SK-N-SH treated with all-trans-retinoic acid at 6 μM for 48 hours (cell line): ENCODE results near the gene PPT1.

Source experiments
- ATAC-seq: fragments of 200-7000 bp; cut with Tn5 transposase; 3 replicates; pipeline ENCODE4 v1.9.1; 2020; ENCODE audit warnings: mild to moderate bottlenecking, moderate library complexity
- ARNTL ChIP-seq: fragments of 450-650 bp; formaldehyde crosslinking; IDR thresholded peaks from 2 replicates; pipeline ENCODE4 v1.5.0; 2020; ENCODE audit warnings: low read depth, mild to moderate bottlenecking, moderate library complexity, borderline replicate concordance
- BACH2 ChIP-seq: fragments of 250-450 bp; sonication (Bioruptor Pico); IDR thresholded peaks from 2 replicates; pipeline ENCODE4 v1.9.0; 2021; ENCODE audit warnings: mild to moderate bottlenecking, borderline replicate concordance
- CREB5 ChIP-seq: fragments of 250-450 bp; sonication (Bioruptor Pico); IDR thresholded peaks from 2 replicates; pipeline ENCODE4 v1.5.1; 2020; ENCODE audit warnings: low read depth, mild to moderate bottlenecking, moderate library complexity
- CSDC2 ChIP-seq: fragments of 250-450 bp; sonication (Bioruptor Pico); IDR thresholded peaks from 2 replicates; pipeline ENCODE4 v1.5.0; 2020; ENCODE audit warnings: mild to moderate bottlenecking, moderate library complexity
- CSRNP3 ChIP-seq: fragments of 250-450 bp; sonication (Bioruptor Pico); IDR thresholded peaks from 2 replicates; pipeline ENCODE4 v1.5.1; 2021; ENCODE audit warnings: mild to moderate bottlenecking, moderate library complexity
- ESRRG ChIP-seq: fragments of 250-450 bp; sonication (Bioruptor Pico); IDR thresholded peaks from 2 replicates; pipeline ENCODE4 v1.6.1; 2021; ENCODE audit warnings: mild to moderate bottlenecking
- GLIS3 ChIP-seq: fragments of 250-450 bp; sonication (Bioruptor Pico); IDR thresholded peaks from 2 replicates; pipeline ENCODE4 v1.5.0; 2020; ENCODE audit warnings: mild to moderate bottlenecking, moderate library complexity
- ISL1 ChIP-seq: fragments of 250-450 bp; sonication (Bioruptor Pico); IDR thresholded peaks from 2 replicates; pipeline ENCODE4 v2.1.2; 2022; ENCODE audit warnings: mild to moderate bottlenecking, moderate library complexity
- OSR1 ChIP-seq: fragments of 250-450 bp; sonication (Bioruptor Pico); IDR thresholded peaks from 2 replicates; pipeline ENCODE4 v1.8.0; 2022; ENCODE audit warnings: moderate library complexity, mild to moderate bottlenecking, inconsistent platforms
- PATZ1 ChIP-seq: fragments of 250-450 bp; sonication (Bioruptor Pico); IDR thresholded peaks from 2 replicates; pipeline ENCODE4 v1.8.0; 2020; ENCODE audit warnings: mild to moderate bottlenecking, moderate library complexity, borderline replicate concordance
- POU6F1 ChIP-seq: fragments of 250-450 bp; sonication (Bioruptor Pico); IDR thresholded peaks from 2 replicates; pipeline ENCODE4 v1.8.0; 2021; ENCODE audit warnings: low read depth, mild to moderate bottlenecking, moderate library complexity, borderline replicate concordance
- PPARA ChIP-seq: fragments of 250-450 bp; sonication (Bioruptor Pico); IDR thresholded peaks from 2 replicates; pipeline ENCODE4 v1.5.0; 2020; ENCODE audit warnings: mild to moderate bottlenecking, borderline replicate concordance
- RARB ChIP-seq: fragments of 250-450 bp; sonication (Bioruptor Pico); IDR thresholded peaks from 2 replicates; pipeline ENCODE4 v1.8.0; 2021; ENCODE audit warnings: mild to moderate bottlenecking, moderate library complexity
- SNAI2 ChIP-seq: fragments of 250-450 bp; sonication (Bioruptor Pico); IDR thresholded peaks from 2 replicates; pipeline ENCODE4 v1.5.0; 2020; ENCODE audit warnings: mild to moderate bottlenecking, moderate library complexity
- TOX ChIP-seq: fragments of 250-450 bp; sonication (Bioruptor Pico); IDR thresholded peaks from 2 replicates; pipeline ENCODE4 v1.8.0; 2021; ENCODE audit warnings: mild to moderate bottlenecking, moderate library complexity, borderline replicate concordance
- ZC3H10 ChIP-seq: fragments of 250-450 bp; sonication (Bioruptor Pico); IDR thresholded peaks from 2 replicates; pipeline ENCODE4 v1.5.1; 2021; ENCODE audit warnings: mild to moderate bottlenecking, moderate library complexity
- ZFP3 ChIP-seq: fragments of 250-450 bp; sonication (Bioruptor Pico); IDR thresholded peaks from 2 replicates; pipeline ENCODE4 v1.5.0; 2020; ENCODE audit warnings: mild to moderate bottlenecking, moderate library complexity
- ZFP30 ChIP-seq: fragments of 450-650 bp; formaldehyde crosslinking; IDR thresholded peaks from 2 replicates; pipeline ENCODE4 v1.5.0; 2022; ENCODE audit warnings: mild to moderate bottlenecking, moderate library complexity
- ZNF565 ChIP-seq: fragments of 450-650 bp; formaldehyde crosslinking; conservative IDR thresholded peaks from 2 replicates; pipeline ENCODE4 v1.5.0; 2020; ENCODE audit warnings: low read depth, mild to moderate bottlenecking, moderate library complexity
- ZNF70 ChIP-seq: fragments of 450-650 bp; formaldehyde crosslinking; IDR thresholded peaks from 2 replicates; pipeline ENCODE4 v1.5.0; 2020; ENCODE audit warnings: mild to moderate bottlenecking, moderate library complexity
- ZNF8 ChIP-seq: fragments of 450-650 bp; formaldehyde crosslinking; IDR thresholded peaks from 2 replicates; pipeline ENCODE4 v1.5.0; 2020; ENCODE audit warnings: mild to moderate bottlenecking, moderate library complexity

The PPT1 gene

GRCh38 chr1:40133312-40133665 is 36.2 kb upstream of the PPT1 start:
- ATAC-seq: no peak
- TF ChIP-seq ZFP30 (CRISPR knock-in tag) (no peak), ZNF8 (CRISPR knock-in tag) (no peak), CSDC2 (CRISPR knock-in tag) (no peak), POU6F1 (CRISPR knock-in tag) (no peak), RARB (CRISPR knock-in tag) (no peak), BACH2 (CRISPR knock-in tag) (no peak), PPARA (CRISPR knock-in tag) (no peak), ZNF565 (CRISPR knock-in tag) (no peak), TOX (CRISPR knock-in tag) (no peak), ESRRG (CRISPR knock-in tag) (no peak), GLIS3 (CRISPR knock-in tag) (no peak), CSRNP3 (no peak), CREB5 (CRISPR knock-in tag) (no peak), ZC3H10 (CRISPR knock-in tag) (no peak), ZNF70 (CRISPR knock-in tag) (no peak), ARNTL (CRISPR knock-in tag) (no peak), OSR1 (no peak), ISL1 (CRISPR knock-in tag) (no peak), PATZ1 (no peak)

- TF ChIP-seq ZNF565 (CRISPR knock-in tag) (no peak), GLIS3 (CRISPR knock-in tag) (no peak), TOX (CRISPR knock-in tag) (no peak)
- TF ChIP-seq, all 23 proteins: peak for 0
- no peak for ATAC-seq
Measured at GRCh38 chr1:40132383-40133311, 35.6 kb upstream of the PPT1 start.

GRCh38 chr1:40130892-40131291 is 33.8 kb upstream of the PPT1 start:
- ATAC-seq: no peak
- TF ChIP-seq TOX (CRISPR knock-in tag) (no peak), RARB (CRISPR knock-in tag) (no peak), ZFP3 (CRISPR knock-in tag) (no peak), SNAI2 (CRISPR knock-in tag) (no peak), ESRRG (CRISPR knock-in tag) (no peak)

- TF ChIP-seq POU6F1 (CRISPR knock-in tag): no peak
- TF ChIP-seq GLIS3 (CRISPR knock-in tag): no peak
- no peak for TF ChIP-seq RARB (CRISPR knock-in tag)
- no peak for ATAC-seq
Measured at GRCh38 chr1:40122855-40123254, 25.8 kb upstream of the PPT1 start.
